ENCODE measurements around the gene ARHGAP10. TPM values are rescaled to one million over a fixed set of nuclear protein-coding genes. Genes with fewer than 3 reads are reported as not detected.
A peak's percentile ranks its signal among the peaks of the same experiment; 100 is the strongest.
"Not testable (repeated sequence)": the region's sequence is repeated elsewhere in the genome, so short reads cannot be mapped to it uniquely, and the experiment has no call there.

ARHGAP10 gene
- total RNA-seq, 3 donors from 2014 or later (not counting 1 experiment from before 2014, with no cell fraction given): 13.9 to 28.7 (median 23.2) TPM

- Histone ChIP-seq H3K4me3 (ENCODE audit: low read length) (no peak overlapping the region), H3K9me3 (ENCODE audit: control insufficient read depth, insufficient read depth, low read length) (no peaks in the 10 kb centered on the region), H3K27me3 (ENCODE audit: control insufficient read depth, insufficient read depth, low read length) (no peaks in the 10 kb centered on the region), H3K27ac (ENCODE audit: low read length) (no peak overlapping the region), H3K36me3 (ENCODE audit: control insufficient read depth, insufficient read depth, low read length) (no peaks in the 10 kb centered on the region), H3K4me1 (ENCODE audit: control insufficient read depth, insufficient read depth, low read length) (no peaks in the 10 kb centered on the region)
- DNase-seq: no peak
- ATAC-seq: no peak
- intact Hi-C loops (cut with micrococcal nuclease): no loop called here
- H3K9me3 Mint-ChIP-seq: no peaks in the 10 kb centered on the region
- H3K36me3 Mint-ChIP-seq: no peaks in the 10 kb centered on the region
- WGBS (ENCODE audit: insufficient coverage): 96% methylated on average over 8 of the region's 10 CpGs
- no peak for TF ChIP-seq CTCF (IDR thresholded peaks at IDR 0.05)
- H3K27ac Mint-ChIP-seq: no peak overlapping the region
- H3K4me3 Mint-ChIP-seq: no peak overlapping the region
- peaks cover 4% of the 10 kb centered on the region in 2 donors for H3K4me1 Mint-ChIP-seq
- H3K27me3 Mint-ChIP-seq (ENCODE audit: low read depth in 2 of 2): no peaks in the 10 kb centered on the region
Measured at GRCh38 chr4:147994491-147995385, 262.9 kb downstream of the ARHGAP10 start.

- intact Hi-C loops (cut with micrococcal nuclease): no loop called here
- peaks cover 4 to 13% of the 10 kb centered on the region in 2 donors for H3K4me1 Mint-ChIP-seq
- no peak overlapping the region for H3K27ac Mint-ChIP-seq
- TF ChIP-seq CTCF (IDR thresholded peaks at IDR 0.05): no peak
- DNase-seq: no peak
- Histone ChIP-seq H3K36me3 (ENCODE audit: control insufficient read depth, insufficient read depth, low read length) (no peaks in the 10 kb centered on the region), H3K27ac (ENCODE audit: low read length) (no peak overlapping the region), H3K4me3 (ENCODE audit: low read length) (no peak overlapping the region), H3K27me3 (ENCODE audit: control insufficient read depth, insufficient read depth, low read length) (no peaks in the 10 kb centered on the region), H3K4me1 (ENCODE audit: control insufficient read depth, insufficient read depth, low read length) (no peaks in the 10 kb centered on the region), H3K9me3 (ENCODE audit: control insufficient read depth, insufficient read depth, low read length) (no peaks in the 10 kb centered on the region)
- 93% methylated on average over 2 of the region's 3 CpGs for WGBS (ENCODE audit: insufficient coverage)
- no peak for ATAC-seq
- H3K27me3 Mint-ChIP-seq (ENCODE audit: low read depth in 2 of 2): no peaks in the 10 kb centered on the region
- no peaks in the 10 kb centered on the region for H3K36me3 Mint-ChIP-seq
- H3K9me3 Mint-ChIP-seq: no peaks in the 10 kb centered on the region
- H3K4me3 Mint-ChIP-seq: no peak overlapping the region
Measured at GRCh38 chr4:147996859-147997258, 265.0 kb downstream of the ARHGAP10 start.

- ATAC-seq; H3K27me3 Mint-ChIP-seq (ENCODE audit: low read depth in 2 of 2); H3K9me3 ChIP-seq (ENCODE audit: control insufficient read depth, insufficient read depth, low read length); H3K4me3 ChIP-seq (ENCODE audit: low read length); H3K36me3 Mint-ChIP-seq; H3K36me3 ChIP-seq (ENCODE audit: control insufficient read depth, insufficient read depth, low read length); H3K27me3 ChIP-seq (ENCODE audit: control insufficient read depth, insufficient read depth, low read length); H3K27ac ChIP-seq (ENCODE audit: low read length); H3K9me3 Mint-ChIP-seq; H3K4me3 Mint-ChIP-seq; intact Hi-C loops (cut with micrococcal nuclease); H3K27ac Mint-ChIP-seq; H3K4me1 ChIP-seq (ENCODE audit: control insufficient read depth, insufficient read depth, low read length); DNase-seq: not testable (repeated sequence)
- H3K4me1 Mint-ChIP-seq: peaks cover 32 to 45% of the 10 kb centered on the region in 2 donors
- 100% methylated on average over 1 of the region's 1 CpG for WGBS (ENCODE audit: insufficient coverage)
Measured at GRCh38 chr4:148000038-148000437, 268.1 kb downstream of the ARHGAP10 start.

GRCh38 chr4:148004228-148004857, 272.5 kb downstream of the ARHGAP10 start:
- no peaks in the 10 kb centered on the region for H3K9me3 Mint-ChIP-seq
- DNase-seq (no peak), ATAC-seq (no peak)
- no peak overlapping the region for H3K27ac ChIP-seq (ENCODE audit: low read length)
- no peaks in the 10 kb centered on the region for H3K36me3 ChIP-seq (ENCODE audit: control insufficient read depth, insufficient read depth, low read length)
- peak overlapping the region; percentile 18 for H3K4me3 Mint-ChIP-seq
- H3K9me3 ChIP-seq (ENCODE audit: control insufficient read depth, insufficient read depth, low read length): no peaks in the 10 kb centered on the region
- peaks cover 9% of the 10 kb centered on the region for H3K4me1 ChIP-seq (ENCODE audit: control insufficient read depth, insufficient read depth, low read length)
- H3K27ac Mint-ChIP-seq: peak overlapping the region in 1 of 2 donors; percentile 75
- H3K27me3 ChIP-seq (ENCODE audit: control insufficient read depth, insufficient read depth, low read length): no peaks in the 10 kb centered on the region
- H3K27me3 Mint-ChIP-seq (ENCODE audit: low read depth in 2 of 2): no peaks in the 10 kb centered on the region
- H3K36me3 Mint-ChIP-seq: no peaks in the 10 kb centered on the region
- peaks cover 47 to 53% of the 10 kb centered on the region in 2 donors for H3K4me1 Mint-ChIP-seq
- intact Hi-C loops (cut with micrococcal nuclease): no loop called here
- no peak for TF ChIP-seq CTCF (IDR thresholded peaks at IDR 0.05)
- no peak overlapping the region for H3K4me3 ChIP-seq (ENCODE audit: low read length)
- WGBS (ENCODE audit: insufficient coverage): 11% methylated on average over 6 of the region's 6 CpGs
